GM12891 (cell line): Measurements from ENCODE around the gene SNRNP35.
"Not testable (repeated sequence)": the region's sequence is repeated elsewhere in the genome, so short reads cannot be mapped to it uniquely, and the experiment has no call there.

Source experiments
- DNase-seq: peaks from one replicate; pipeline ENCODE4 v3.0.0; 2011; ENCODE audit warnings: low spot score; ENCODE audit not compliant: insufficient read length
- FAIRE-seq: peaks from 2 replicates; lab custom pipeline; 2011; peaks lifted over from hg19 to GRCh38; lab: Jason Lieb, UNC
- PAX5 ChIP-seq: IDR thresholded peaks from 2 replicates; pipeline ENCODE4 v1.6.1; 2011; ENCODE audit warnings: low read length, moderate library complexity, mild to moderate bottlenecking; ENCODE audit not compliant: insufficient read depth, severe bottlenecking
- POLR2A ChIP-seq: IDR thresholded peaks from 2 replicates; pipeline ENCODE4 v1.6.1; 2011; ENCODE audit warnings: low read depth, low read length, control low read depth
- POLR2AphosphoS5 ChIP-seq: IDR thresholded peaks from 2 replicates; pipeline ENCODE4 v1.6.1; 2011; ENCODE audit warnings: low read depth, low read length, control low read depth
- POU2F2 ChIP-seq: IDR thresholded peaks from 2 replicates; pipeline ENCODE4 v1.6.1; 2011; ENCODE audit warnings: low read depth, mild to moderate bottlenecking, control low read depth, low read length, moderate library complexity
- SPI1 ChIP-seq: IDR thresholded peaks from 2 replicates; pipeline ENCODE4 v1.6.1; 2011; ENCODE audit warnings: low read depth, low read length, control low read depth
- TAF1 ChIP-seq: IDR thresholded peaks from 2 replicates; pipeline ENCODE4 v1.6.1; 2011; ENCODE audit warnings: low read depth, low read length, control low read depth

Gene SNRNP35

DNA sequence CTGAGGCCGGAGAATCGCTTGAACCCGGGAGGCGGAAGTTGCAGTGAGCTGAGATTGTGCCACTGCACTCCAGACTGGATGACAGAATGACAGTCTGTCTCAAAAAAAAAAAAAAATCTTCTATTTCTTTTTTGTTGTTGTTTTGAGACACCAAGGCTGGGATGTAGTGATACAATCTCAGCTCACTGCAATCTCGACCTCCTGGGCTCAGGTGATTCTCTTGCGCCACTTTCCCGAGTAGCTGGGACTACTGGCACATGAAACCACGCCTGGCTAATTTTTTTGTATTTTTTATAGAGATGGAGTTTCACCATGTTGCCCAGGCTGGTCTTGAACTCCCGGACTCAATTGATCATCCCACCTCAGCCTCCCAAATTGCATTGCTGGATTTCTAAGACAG lies 7.3 kb upstream of the SNRNP35 start:
- TF ChIP-seq POLR2AphosphoS5 (no peak), POLR2A (no peak), TAF1 (no peak), SPI1 (no peak), POU2F2 (no peak), PAX5 (no peak)
- DNase-seq = no peak
- no peak for FAIRE-seq

DNA sequence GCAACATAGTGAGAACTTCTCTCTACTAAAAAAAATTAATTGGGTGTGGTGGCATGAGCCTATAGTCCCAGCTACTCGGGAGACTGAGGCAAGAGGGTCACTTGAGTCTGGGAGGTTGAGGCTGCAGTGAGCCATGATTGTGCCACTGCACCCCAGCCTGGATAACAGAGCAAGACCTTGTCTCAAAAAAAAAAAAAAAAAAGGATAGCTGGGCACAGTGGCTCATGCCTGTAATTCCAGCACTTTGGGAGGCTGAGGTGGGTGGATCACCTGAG lies 5.7 kb upstream of the SNRNP35 start:
- not testable (repeated sequence) for FAIRE-seq, DNase-seq

DNA sequence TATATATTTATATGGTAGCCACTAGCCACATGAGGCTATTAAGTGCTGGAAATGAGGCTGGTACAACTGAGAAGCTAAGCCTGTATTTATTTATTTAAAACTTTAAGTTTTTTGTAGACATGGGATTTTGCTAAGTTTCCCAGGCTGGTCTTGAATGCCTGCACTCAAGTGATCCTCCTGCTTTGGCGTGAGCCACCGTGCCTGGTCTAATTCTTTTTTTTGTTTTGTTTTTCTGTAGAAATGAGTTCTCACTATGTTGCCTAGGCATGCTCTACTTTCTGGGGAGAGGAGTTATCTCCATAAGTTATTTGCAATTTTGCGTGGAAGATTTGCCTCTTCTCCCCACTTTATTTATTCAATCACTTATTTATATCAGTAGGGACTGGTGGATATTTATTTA lies 4.8 kb upstream of the SNRNP35 start:
- TF ChIP-seq PAX5 (no peak), POLR2AphosphoS5 (no peak), POU2F2 (no peak), SPI1 (no peak), POLR2A (no peak), TAF1 (no peak)
- FAIRE-seq (no peak), DNase-seq (no peak)

DNA sequence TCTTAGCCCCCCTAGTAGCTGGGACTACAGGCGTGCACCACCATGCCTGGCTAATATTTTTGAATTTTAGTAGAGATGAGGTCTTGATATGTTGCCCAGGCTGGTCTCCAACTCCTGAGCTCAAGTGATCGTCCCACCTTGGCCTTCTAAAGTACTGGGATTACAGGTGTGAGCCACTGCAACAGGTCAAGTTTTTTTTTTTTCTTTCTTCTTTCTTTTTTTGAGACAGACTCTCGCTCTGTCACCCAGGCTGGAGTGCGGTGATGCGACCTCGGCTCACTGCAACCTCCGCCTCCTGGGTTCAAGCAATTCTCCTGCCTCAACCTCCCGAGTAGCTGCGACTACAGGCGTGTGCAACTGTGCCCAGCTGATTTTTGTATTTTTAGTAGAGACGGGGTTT lies 5.2 kb downstream of the SNRNP35 start:
- not testable (repeated sequence) for FAIRE-seq, DNase-seq

DNA sequence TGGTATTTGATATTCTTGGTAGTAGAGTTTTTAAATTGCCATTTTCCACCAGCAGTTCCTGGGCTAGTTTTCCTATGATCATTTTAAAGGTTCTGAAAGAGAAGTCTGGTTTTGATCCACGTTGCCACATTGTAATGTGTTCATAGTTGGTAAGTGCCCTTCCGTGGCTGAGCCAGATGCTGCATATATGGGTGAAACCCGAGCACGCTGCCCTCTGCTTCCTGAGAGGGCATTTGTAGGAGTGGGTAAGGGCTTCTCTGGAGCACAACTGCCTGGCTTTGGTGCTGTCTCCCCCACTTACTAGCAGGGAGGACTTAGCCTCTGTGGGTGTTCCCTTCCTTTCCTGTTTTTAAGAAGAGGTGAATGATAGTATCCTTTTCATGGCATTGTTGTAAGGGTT lies 7.1 kb downstream of the SNRNP35 start:
- TF ChIP-seq POU2F2 (no peak), PAX5 (no peak), SPI1 (no peak), TAF1 (no peak)
- DNase-seq (no peak), FAIRE-seq (no peak)

DNA sequence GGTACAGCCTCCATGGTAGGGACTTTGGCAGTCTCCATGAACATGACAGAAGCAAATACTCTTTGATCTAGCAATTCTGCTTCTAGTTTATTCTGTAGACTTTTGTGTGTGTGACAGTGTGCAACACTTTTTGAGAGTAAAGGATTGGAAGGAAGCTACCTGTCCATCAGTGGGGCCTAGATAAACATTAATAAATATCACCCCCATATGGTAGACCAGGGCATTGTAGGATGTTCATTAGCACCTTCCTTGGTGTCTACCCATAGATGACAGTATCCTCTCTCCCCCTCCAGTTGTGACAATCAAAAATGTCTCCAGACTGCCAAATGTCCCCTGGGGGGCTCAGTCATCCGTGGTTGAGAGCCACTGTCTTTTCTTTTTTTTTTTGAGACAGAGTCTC lies 10.8 kb downstream of the SNRNP35 start:
- TF ChIP-seq SPI1 (no peak), POLR2A (no peak), POU2F2 (no peak), PAX5 (no peak), TAF1 (no peak), POLR2AphosphoS5 (no peak)
- DNase-seq (peak; percentile 45), FAIRE-seq (peak; percentile 56)

DNA sequence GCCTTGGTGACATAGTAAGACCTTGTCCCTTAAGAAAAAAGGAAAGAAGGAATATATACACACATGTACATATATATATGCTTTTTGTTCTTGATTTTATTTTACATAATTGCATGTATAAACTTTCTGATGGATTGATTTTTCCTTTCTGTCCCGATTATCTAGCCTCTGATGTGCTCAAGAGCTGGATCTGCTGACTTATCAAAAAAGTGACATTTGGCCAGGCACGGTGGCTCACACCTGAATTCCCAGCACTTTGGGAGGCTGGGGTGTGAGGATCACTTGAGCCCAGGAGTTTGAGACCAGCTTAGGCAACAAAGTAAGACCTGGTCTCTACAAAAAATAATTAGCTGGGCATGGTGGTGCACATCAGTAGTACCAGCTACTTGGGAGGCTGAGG lies 12.0 kb downstream of the SNRNP35 start:
- no peak for DNase-seq
- no peak for TF ChIP-seq SPI1
- no peak for TF ChIP-seq POU2F2
- no peak for TF ChIP-seq PAX5
- FAIRE-seq = no peak

DNA sequence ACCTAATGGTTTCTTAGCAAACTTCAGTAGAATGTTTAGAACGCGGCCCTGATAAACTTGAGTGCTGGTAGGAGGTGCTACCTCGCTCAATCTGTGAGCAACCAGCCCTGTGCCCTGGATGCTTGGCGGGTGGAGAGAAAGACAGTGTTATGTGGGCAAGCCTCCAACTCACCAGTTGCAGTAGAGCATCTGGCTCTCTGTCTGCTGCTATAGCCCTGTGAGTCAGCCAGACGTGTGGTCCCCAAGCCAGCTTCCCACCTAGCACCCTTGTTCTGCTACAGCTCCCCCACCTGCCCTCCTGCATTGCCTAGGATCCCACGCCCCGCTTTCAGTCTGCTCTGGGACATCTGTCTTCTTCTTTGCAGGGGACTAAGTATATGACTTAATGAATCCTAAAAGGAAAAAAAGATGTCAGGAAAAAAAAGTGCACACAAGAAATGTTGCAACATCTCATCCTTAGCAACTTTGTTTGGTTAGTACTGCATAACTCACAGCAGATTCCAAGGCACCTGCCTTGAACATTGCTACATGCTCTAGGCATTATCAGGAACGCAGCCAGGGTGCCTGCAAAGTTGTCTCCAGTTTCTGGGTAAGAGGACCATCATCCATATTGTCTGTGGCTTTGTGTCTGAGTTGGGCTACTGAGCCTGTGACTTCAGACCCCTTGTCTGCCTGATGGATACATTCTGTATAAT lies 13.6 kb downstream of the SNRNP35 start:
- DNase-seq = no peak
- FAIRE-seq = no peak
- no peak for TF ChIP-seq TAF1
- TF ChIP-seq SPI1 = no peak
- TF ChIP-seq POLR2A = no peak
- no peak for TF ChIP-seq POU2F2
- TF ChIP-seq PAX5 = no peak
- no peak for TF ChIP-seq POLR2AphosphoS5

DNA sequence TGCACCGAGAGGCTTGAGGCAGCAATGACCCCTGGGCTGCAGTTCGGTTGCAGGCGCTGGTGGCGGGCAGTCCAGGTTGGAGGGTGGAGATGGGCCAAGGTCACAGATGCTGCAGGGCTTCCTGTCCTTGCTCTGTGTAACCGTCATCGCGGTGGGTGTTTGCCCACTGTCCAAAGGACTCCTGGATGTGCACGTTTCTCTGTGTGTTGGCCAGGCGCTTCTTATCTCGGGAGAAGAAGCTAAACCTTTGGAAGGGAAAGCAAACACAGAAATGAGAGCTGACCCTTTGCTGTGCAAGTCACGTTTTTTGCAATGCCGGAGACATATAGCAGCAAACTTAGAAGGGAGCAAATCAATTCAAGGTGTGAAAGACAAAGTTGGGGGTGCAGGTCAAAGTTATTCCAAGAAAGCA lies 14.5 kb downstream of the SNRNP35 start:
- TF ChIP-seq PAX5 (no peak), POLR2AphosphoS5 (no peak), POLR2A (no peak; the same call in 1 of the 2 replicates), POU2F2 (no peak), TAF1 (no peak), SPI1 (no peak)
- FAIRE-seq (no peak), DNase-seq (no peak)

DNA sequence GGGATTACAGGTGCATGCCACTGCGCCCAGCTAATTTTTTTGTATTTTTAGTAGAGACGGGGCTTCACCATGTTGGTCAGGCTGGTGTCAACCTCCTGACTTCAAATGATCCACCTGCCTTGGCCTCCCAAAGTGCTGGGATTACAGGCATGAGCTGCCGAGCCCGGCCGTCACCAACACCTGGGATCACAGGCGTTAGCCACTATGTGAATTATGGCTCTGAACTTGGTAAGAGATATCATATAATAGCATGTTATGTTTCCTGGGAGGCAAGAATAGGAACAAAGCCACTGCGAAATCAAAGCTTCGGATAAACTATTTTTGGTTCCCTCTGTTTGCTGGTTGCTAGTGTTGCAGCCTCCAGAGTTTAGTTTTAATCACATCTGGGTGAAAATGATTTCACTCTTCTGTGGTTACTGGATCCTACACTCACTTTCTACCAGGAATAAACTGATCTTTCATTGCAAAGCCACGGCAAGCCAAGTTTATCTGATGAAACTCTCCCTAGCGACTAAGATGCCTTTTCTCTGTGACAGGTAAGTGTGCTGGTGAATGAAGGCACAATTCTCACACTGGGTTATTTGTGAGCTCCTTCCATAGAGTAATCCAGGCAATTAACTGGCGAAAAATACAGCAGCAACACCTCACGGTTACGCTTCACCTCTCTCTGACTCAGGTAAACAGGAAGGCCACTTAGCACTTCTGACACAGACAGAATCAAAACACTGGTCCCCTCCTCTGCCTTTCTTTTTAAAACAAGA lies 16.7 kb downstream of the SNRNP35 start:
- TF ChIP-seq POLR2AphosphoS5 = no peak
- no peak for DNase-seq
- no peak for FAIRE-seq

DNA sequence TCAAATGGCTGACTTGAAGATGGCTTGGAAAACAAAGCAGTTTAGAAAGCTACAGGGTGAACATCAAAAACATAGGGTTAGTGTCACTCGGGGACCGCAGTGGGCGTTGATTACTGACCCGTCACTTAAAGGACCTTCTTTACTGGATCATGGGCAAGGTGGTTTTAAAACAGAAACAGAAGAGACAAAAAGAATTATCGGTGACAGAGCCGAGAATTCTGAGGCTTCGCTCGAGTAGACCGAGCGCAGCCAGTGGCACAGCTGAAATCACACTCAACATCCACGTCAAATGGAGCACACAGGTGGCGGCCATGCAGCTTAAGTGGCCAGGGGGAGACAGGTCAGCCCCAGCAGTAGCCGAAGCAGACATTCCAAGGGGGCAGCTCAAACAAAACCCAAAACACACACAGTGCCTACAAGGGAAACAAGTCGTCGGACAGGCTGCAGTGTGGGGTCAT lies 17.3 kb downstream of the SNRNP35 start:
- DNase-seq (no peak), FAIRE-seq (no peak)
- TF ChIP-seq TAF1 (no peak), SPI1 (no peak), POLR2A (no peak), POU2F2 (no peak), PAX5 (no peak), POLR2AphosphoS5 (no peak)
